ENCODE measurements around the gene SOCS6. TPM values are rescaled to one million over a fixed set of nuclear protein-coding genes. Genes with fewer than 3 reads are reported as not detected.

The SOCS6 gene
- total RNA-seq, 1 donor from 2014 or later: 12.4 TPM

DNA sequence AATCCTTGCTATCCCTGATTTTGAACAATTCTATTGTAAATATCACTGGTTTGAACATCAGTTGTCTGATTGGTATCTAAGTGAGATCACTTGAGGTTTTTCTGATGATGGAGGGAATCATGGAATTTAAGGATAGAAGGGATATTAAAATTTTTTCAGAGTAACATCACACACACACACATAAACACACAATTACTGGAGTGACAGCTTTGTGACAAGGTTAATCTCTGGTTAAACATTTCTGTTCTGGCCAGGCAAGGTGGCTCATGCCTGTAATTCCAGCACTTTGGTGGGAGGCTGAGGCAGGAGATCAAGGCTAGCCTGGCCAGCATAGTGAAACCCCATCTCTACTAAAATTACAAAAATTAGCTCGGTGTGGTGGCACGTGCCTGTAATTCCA is 85.3 kb downstream of the SOCS6 start:
- Mint-ChIP-seq H3K4me1 (ENCODE audit: low read depth, unreplicated experiment) (no peaks in the 10 kb centered on the region), H3K27ac (ENCODE audit: unreplicated experiment) (no peak overlapping the region), H3K4me3 (ENCODE audit: unreplicated experiment) (no peak overlapping the region), H3K9me3 (ENCODE audit: unreplicated experiment) (no peaks in the 10 kb centered on the region), H3K27me3 (ENCODE audit: unreplicated experiment) (no peaks in the 10 kb centered on the region), H3K36me3 (ENCODE audit: unreplicated experiment) (no peaks in the 10 kb centered on the region)
- TF ChIP-seq, protein P1, sequence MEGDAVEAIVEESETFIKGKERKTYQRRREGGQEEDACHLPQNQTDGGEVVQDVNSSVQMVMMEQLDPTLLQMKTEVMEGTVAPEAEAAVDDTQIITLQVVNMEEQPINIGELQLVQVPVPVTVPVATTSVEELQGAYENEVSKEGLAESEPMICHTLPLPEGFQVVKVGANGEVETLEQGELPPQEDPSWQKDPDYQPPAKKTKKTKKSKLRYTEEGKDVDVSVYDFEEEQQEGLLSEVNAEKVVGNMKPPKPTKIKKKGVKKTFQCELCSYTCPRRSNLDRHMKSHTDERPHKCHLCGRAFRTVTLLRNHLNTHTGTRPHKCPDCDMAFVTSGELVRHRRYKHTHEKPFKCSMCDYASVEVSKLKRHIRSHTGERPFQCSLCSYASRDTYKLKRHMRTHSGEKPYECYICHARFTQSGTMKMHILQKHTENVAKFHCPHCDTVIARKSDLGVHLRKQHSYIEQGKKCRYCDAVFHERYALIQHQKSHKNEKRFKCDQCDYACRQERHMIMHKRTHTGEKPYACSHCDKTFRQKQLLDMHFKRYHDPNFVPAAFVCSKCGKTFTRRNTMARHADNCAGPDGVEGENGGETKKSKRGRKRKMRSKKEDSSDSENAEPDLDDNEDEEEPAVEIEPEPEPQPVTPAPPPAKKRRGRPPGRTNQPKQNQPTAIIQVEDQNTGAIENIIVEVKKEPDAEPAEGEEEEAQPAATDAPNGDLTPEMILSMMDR (IDR thresholded peaks at IDR 0.05; ENCODE audit: partially characterized antibody, unreplicated experiment): no peak
- no peak for DNase-seq

DNA sequence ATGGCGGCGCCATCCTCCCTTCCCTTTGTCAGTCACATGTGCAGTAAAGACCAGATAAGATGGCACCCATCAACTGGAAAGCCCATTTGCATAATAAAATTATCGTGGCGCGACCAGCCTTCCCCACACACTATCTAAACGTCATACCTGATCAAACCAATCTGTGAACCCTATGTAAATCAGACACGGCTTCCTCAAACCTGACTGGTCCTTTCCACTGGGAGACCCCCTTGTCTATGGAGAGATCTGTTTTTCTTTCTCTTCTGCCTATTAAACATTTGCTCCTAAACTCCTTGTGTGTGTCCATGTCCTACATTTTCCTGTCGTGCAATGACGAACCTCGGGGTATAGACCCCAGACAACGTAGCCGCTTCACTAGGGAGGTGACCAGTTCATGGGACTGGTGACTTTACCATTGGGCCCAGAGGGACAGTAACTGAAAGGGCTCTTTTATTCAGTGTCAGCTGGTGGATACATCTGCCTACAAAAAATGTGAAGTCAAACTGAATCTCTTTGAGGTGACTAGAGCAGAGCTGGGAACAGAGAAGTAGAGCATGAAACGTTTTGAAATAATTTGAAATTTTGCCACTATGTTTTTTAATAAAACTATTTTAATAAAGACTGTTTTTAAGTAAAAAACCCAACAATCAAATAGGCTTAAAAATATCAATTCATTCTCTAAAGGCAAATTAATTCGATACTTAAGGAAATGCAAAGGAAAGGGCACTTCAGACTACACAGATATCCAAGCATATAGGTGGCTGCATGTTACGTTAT is 87.5 kb downstream of the SOCS6 start:
- Mint-ChIP-seq H3K27me3 (ENCODE audit: unreplicated experiment) (no peaks in the 10 kb centered on the region), H3K4me3 (ENCODE audit: unreplicated experiment) (no peak overlapping the region), H3K4me1 (ENCODE audit: low read depth, unreplicated experiment) (no peaks in the 10 kb centered on the region), H3K36me3 (ENCODE audit: unreplicated experiment) (no peaks in the 10 kb centered on the region), H3K9me3 (ENCODE audit: unreplicated experiment) (no peaks in the 10 kb centered on the region), H3K27ac (ENCODE audit: unreplicated experiment) (no peak overlapping the region)
- TF ChIP-seq, protein P1 (IDR thresholded peaks at IDR 0.05; ENCODE audit: partially characterized antibody, unreplicated experiment): no peak
- no peak for DNase-seq

DNA sequence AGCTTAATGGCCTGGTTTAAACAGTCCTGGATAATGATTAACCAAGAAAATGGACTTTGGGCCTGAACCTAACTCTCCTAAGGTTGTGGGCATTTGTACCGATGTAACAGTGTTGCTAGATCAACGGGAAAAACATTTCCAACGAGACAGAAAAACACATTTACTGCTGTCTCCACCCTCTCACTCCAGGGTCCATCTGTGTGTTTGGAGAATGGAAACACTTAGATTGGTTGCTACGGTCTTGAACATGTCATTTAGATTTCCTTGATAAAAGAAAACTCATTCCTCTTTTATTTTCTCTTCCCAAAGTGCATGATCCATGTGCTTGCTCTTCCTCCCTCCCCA is 88.0 kb downstream of the SOCS6 start:
- no peaks in the 10 kb centered on the region for H3K9me3 Mint-ChIP-seq (ENCODE audit: unreplicated experiment)
- TF ChIP-seq, protein P1 (IDR thresholded peaks at IDR 0.05; ENCODE audit: partially characterized antibody, unreplicated experiment): no peak
- H3K36me3 Mint-ChIP-seq (ENCODE audit: unreplicated experiment): no peaks in the 10 kb centered on the region
- H3K27ac Mint-ChIP-seq (ENCODE audit: unreplicated experiment): no peak overlapping the region
- H3K4me3 Mint-ChIP-seq (ENCODE audit: unreplicated experiment): no peak overlapping the region
- H3K27me3 Mint-ChIP-seq (ENCODE audit: unreplicated experiment): no peaks in the 10 kb centered on the region
- peaks cover 3% of the 10 kb centered on the region for H3K4me1 Mint-ChIP-seq (ENCODE audit: low read depth, unreplicated experiment)
- no peak for DNase-seq

DNA sequence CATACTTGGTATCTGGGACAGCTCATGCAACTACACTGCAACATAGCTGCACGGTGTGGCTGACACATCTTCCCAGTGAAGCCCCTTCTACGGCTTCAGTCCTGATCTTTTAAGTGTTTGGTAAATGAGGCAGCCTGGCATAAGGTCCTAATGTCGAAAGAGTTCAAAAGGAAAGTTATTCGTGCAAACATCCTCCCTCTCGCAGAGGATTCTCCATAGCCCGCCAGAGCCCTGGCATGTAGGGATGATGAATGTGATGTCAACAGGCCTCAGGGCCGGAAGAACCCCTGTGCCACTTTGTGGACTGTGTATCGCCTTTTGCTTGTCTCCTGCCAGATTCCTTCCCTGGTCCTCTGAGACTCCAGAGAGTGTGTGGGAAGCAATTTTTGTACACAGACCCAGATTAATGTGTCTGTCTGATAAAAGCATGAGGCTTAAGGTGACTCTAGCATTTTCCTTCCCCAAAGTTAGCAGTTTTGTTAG is 88.5 kb downstream of the SOCS6 start:
- peaks cover 8% of the 10 kb centered on the region for H3K4me1 Mint-ChIP-seq (ENCODE audit: low read depth, unreplicated experiment)
- TF ChIP-seq, protein P1 (IDR thresholded peaks at IDR 0.05; ENCODE audit: partially characterized antibody, unreplicated experiment): no peak
- no peaks in the 10 kb centered on the region for H3K9me3 Mint-ChIP-seq (ENCODE audit: unreplicated experiment)
- no peaks in the 10 kb centered on the region for H3K36me3 Mint-ChIP-seq (ENCODE audit: unreplicated experiment)
- DNase-seq: no peak
- no peak overlapping the region for H3K27ac Mint-ChIP-seq (ENCODE audit: unreplicated experiment)
- H3K27me3 Mint-ChIP-seq (ENCODE audit: unreplicated experiment): no peaks in the 10 kb centered on the region
- no peak overlapping the region for H3K4me3 Mint-ChIP-seq (ENCODE audit: unreplicated experiment)
